ENCODE data around the gene NNAT.

Gene NNAT

GRCh38 chr20:37519508-37520418 is 1.3 kb upstream of the NNAT start:
- no peak overlapping the region for H3K4me3 ChIP-seq (ENCODE audit: low read depth, low read length)
- no peak for TF ChIP-seq CTCF (IDR thresholded peaks at IDR 0.05; ENCODE audit: low read depth, low read length)

- no peak for TF ChIP-seq CTCF (IDR thresholded peaks at IDR 0.05; ENCODE audit: low read depth, low read length)
- H3K4me3 ChIP-seq (ENCODE audit: low read depth, low read length) = no peak overlapping the region
These were observed 563 bp upstream of the NNAT start for GRCh38 chr20:37520419-37520955.

- TF ChIP-seq CTCF (IDR thresholded peaks at IDR 0.05; ENCODE audit: low read depth, low read length) = no peak
- H3K4me3 ChIP-seq (ENCODE audit: low read depth, low read length) = no peak overlapping the region
These were observed 1.4 kb downstream of the NNAT start for GRCh38 chr20:37522260-37523011.

GRCh38 chr20:37523012-37523391 is 2.0 kb downstream of the NNAT start:
- H3K4me3 ChIP-seq (ENCODE audit: low read depth, low read length) = no peak overlapping the region
- no peak for TF ChIP-seq CTCF (IDR thresholded peaks at IDR 0.05; ENCODE audit: low read depth, low read length)

- no peak for TF ChIP-seq CTCF (IDR thresholded peaks at IDR 0.05; ENCODE audit: low read depth, low read length)
- H3K4me3 ChIP-seq (ENCODE audit: low read depth, low read length) = no peak overlapping the region
These were observed 3.1 kb downstream of the NNAT start for GRCh38 chr20:37523911-37524700.

- H3K4me3 ChIP-seq (ENCODE audit: low read depth, low read length) = no peak overlapping the region
- no peak for TF ChIP-seq CTCF (IDR thresholded peaks at IDR 0.05; ENCODE audit: low read depth, low read length)
These were observed 4.0 kb downstream of the NNAT start for GRCh38 chr20:37524859-37525708.
